ENCODE results near the gene SEC14L5.

The SEC14L5 gene

GRCh38 chr16:5066511-5066910, 108.4 kb downstream of the SEC14L5 start:
- no peak for TF ChIP-seq CTCF (conservative IDR thresholded peaks at IDR 0.05; ENCODE audit: control insufficient read depth, insufficient read depth, low read depth, low read length)
- no peak overlapping the region for H3K4me3 ChIP-seq (ENCODE audit: control insufficient read depth, low read depth, low read length)
- DNase-seq (ENCODE audit: low read depth), result no peak
